ENCODE results near the gene SLC5A12. TPM values are rescaled to one million over a fixed set of nuclear protein-coding genes. Genes with fewer than 3 reads are reported as not detected.

The SLC5A12 gene
- total RNA-seq, 6 experiments from 2014 or later, result 0.20 to 1.2 (median 0.27) TPM; not detected in 2

DNA sequence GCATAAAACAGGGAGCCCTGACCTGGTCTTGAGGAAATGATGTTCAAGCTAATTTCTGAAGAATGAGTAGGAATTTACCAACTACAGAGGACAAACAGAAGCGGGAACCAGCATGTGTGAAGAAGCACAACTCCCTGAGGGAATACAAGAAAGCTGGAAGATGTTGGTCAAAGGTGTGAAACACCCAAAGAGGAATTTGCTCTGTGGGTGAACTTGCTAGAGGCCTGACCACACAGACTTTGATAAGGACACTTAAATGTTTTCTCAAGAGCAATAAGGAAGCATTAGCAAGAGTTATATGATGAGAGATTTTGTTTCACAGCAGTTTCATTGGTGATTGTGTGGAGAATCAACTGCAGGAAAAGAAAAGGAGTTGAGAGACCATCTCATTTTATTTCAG lies 17.6 kb downstream of the SLC5A12 start:
- H3K27me3 ChIP-seq, result no peaks in the 10 kb centered on the region
- no peaks in the 10 kb centered on the region for H3K4me1 ChIP-seq
- no peaks in the 10 kb centered on the region for H3K9me3 ChIP-seq
- no peak overlapping the region for H3K4me3 ChIP-seq
- TF ChIP-seq, protein P1, sequence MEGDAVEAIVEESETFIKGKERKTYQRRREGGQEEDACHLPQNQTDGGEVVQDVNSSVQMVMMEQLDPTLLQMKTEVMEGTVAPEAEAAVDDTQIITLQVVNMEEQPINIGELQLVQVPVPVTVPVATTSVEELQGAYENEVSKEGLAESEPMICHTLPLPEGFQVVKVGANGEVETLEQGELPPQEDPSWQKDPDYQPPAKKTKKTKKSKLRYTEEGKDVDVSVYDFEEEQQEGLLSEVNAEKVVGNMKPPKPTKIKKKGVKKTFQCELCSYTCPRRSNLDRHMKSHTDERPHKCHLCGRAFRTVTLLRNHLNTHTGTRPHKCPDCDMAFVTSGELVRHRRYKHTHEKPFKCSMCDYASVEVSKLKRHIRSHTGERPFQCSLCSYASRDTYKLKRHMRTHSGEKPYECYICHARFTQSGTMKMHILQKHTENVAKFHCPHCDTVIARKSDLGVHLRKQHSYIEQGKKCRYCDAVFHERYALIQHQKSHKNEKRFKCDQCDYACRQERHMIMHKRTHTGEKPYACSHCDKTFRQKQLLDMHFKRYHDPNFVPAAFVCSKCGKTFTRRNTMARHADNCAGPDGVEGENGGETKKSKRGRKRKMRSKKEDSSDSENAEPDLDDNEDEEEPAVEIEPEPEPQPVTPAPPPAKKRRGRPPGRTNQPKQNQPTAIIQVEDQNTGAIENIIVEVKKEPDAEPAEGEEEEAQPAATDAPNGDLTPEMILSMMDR (IDR thresholded peaks at IDR 0.05), result no peak
- no peak for TF ChIP-seq POLR2A (IDR thresholded peaks at IDR 0.05)
- intact Hi-C loops (cut with DNase I), result no loop called here
- H3K36me3 ChIP-seq, result no peaks in the 10 kb centered on the region
- DNase-seq, result no peak
- 87% methylated on average over 1 of the region's 1 CpG for WGBS (ENCODE audit: insufficient coverage, low coverage, low lambda C conversion rate, missing lambda C conversion rate)
- H3K27ac ChIP-seq, result no peak overlapping the region
- no peak for ATAC-seq

DNA sequence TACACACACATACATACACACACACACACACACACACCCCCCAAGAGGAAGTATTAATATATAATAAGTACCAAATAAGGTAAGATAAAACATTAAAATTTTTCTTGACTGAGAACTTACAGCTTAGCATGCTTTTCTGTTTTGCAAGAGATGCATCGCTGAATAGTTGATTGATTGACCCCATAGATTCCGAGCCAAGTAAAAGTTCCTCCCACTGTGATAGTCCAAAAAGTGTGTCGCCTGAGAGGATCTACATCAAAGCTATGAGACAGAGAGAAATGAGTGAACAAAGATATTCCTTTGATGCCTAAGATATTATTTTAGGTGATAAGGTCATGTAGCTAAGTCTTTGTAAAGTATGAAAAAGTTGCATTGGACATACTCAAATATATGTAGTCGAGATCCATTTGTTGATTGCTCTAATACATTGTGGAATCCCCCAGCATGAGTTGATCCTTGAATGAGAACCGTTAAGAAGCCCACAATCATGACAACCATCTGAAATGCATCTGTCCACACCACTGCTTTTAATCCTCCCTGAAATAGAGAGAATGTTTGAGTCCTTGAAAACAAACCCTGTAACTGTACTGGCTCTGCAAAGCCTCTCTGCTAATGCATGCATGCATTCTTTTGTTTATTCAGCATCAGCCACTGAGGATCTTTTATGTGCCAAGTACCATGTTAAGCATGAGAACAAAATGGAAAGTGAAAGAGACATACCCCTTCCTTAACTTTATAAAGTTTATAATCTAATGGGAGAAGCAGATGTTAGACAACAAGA lies 18.3 kb downstream of the SLC5A12 start:
- intact Hi-C loops (cut with DNase I), result no loop called here
- Histone ChIP-seq H3K4me3 (no peak overlapping the region), H3K36me3 (no peaks in the 10 kb centered on the region), H3K27ac (no peak overlapping the region), H3K27me3 (no peaks in the 10 kb centered on the region), H3K9me3 (no peaks in the 10 kb centered on the region), H3K4me1 (no peaks in the 10 kb centered on the region)
- WGBS (ENCODE audit: insufficient coverage, low coverage, low lambda C conversion rate, missing lambda C conversion rate), result 37% methylated on average over 5 of the region's 5 CpGs
- no peak for TF ChIP-seq POLR2A (IDR thresholded peaks at IDR 0.05)
- TF ChIP-seq, protein P1 (IDR thresholded peaks at IDR 0.05), result no peak
- ATAC-seq (no peak), DNase-seq (no peak)

DNA sequence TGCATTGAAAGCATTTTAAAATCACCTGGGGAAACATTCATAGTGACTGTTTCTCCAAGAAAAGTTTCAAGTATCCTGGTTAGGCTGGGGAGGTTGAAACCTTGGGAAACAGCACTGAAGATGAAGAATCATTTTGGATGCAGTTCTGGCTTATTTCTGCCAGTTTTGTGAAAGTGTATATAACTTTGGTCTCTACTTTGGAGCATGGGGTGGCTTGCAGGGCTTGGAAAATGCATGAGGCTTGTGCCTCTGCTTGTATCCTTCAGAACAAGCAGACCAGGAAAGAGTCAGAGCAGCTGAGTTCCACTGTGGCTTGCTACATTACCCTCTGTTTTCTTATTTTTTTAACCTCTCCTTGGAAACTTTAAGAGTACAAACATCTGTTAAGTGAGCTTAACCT lies 19.5 kb downstream of the SLC5A12 start:
- Histone ChIP-seq H3K4me3 (no peak overlapping the region), H3K36me3 (no peaks in the 10 kb centered on the region), H3K9me3 (no peaks in the 10 kb centered on the region), H3K27me3 (no peaks in the 10 kb centered on the region), H3K27ac (no peak overlapping the region), H3K4me1 (no peaks in the 10 kb centered on the region)
- intact Hi-C loops (cut with DNase I), result no loop called here
- no peak for DNase-seq
- TF ChIP-seq POLR2A (IDR thresholded peaks at IDR 0.05), result no peak
- TF ChIP-seq, protein P1 (IDR thresholded peaks at IDR 0.05), result no peak
- no peak for ATAC-seq

DNA sequence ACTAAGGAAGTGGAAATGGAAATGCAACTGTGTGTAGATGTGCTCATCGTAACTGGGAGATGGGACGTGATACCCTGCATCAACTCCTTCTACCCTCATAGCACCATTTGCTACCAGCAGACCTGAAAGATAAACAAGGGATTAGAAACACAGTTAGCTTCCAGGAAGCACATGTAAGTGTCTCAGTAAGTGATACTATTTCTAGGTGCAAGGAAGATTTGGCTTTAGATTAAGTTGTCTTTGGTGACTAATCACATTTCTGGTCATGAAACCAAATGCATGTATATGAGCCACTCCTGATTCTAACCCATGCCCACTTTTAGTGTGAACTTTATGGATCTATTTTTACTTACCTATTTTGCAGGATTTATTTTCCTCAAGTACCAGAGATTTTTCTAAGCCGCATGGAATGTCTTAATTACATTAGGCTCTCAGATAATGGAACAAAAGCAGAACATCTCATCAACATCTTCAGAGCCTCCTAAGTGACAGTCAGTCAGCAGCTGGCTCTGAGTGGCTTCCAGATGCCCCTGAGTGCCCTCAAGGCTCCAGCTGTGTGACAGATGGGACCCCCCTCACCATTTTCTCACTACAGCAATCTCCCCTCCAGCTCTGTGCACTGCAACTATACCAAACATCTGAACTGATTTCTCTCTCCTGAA lies 21.2 kb downstream of the SLC5A12 start:
- DNase-seq, result no peak
- ATAC-seq, result no peak
- 79% methylated on average over 3 of the region's 3 CpGs for WGBS (ENCODE audit: insufficient coverage, low coverage, low lambda C conversion rate, missing lambda C conversion rate)
- no peak overlapping the region for H3K4me3 ChIP-seq
- H3K4me1 ChIP-seq, result no peaks in the 10 kb centered on the region
- no peaks in the 10 kb centered on the region for H3K36me3 ChIP-seq
- no peak overlapping the region for H3K27ac ChIP-seq
- H3K27me3 ChIP-seq, result no peaks in the 10 kb centered on the region
- TF ChIP-seq, protein P1 (IDR thresholded peaks at IDR 0.05), result no peak
- no peak for TF ChIP-seq POLR2A (IDR thresholded peaks at IDR 0.05)
- no peaks in the 10 kb centered on the region for H3K9me3 ChIP-seq
- intact Hi-C loops (cut with DNase I), result no loop called here
